ENCODE measurements around the gene TUSC2.

TUSC2 gene

DNA sequence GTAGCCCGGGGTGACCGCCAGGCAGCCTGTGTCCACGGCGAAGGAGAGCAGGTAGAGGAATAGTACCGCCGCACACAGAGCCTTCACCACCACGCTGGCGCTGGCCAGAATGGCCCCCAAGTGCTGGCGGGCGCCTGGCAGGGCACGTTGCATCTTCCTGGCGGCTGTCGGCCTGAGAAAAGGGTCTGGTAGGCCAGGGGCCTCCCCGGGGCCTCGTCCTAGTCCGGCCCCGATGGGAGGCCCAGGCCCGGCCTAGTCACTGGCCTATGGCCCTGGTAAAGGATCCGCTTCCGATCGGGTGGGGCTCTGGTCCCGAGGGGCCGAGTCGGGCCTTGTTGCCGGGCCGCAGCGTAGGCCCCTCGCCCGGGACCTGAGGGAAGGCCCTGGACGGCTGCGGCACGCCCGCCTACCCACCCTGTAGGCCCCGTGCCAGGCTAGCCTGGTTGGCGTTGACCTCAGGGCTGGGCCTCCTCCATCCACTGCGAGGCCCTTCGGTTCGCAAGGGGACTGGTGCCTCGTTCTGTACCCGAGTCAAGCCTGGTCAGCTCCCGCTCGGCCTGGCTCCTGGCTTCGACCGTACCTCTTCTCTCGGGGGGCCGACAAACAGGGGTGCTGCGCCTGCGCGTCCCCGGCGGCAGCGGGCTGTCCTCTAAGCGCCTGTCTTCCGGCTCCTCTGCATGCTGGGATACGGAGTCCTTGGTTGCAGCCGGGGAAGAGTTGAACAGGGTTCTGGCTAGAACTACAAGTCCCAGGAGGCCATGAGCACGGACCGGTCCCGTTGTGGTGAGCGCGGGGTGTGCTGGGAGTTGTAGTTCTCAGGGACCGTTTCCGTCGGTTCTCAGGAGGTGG lies 31.1 kb upstream of the TUSC2 start, which contains the start of gene TMEM115:
Gene TMEM115 (minus strand): TSS at position 611 of the 849 bp plus-strand sequence. CDS start 458 bp downstream, at position 153.
- peak; percentile 98 for ATAC-seq
- no peak for TF ChIP-seq TCF4 (CRISPR knock-in tag; IDR thresholded peaks at IDR 0.05; ENCODE audit: borderline replicate concordance)
- TF ChIP-seq, protein P1, sequence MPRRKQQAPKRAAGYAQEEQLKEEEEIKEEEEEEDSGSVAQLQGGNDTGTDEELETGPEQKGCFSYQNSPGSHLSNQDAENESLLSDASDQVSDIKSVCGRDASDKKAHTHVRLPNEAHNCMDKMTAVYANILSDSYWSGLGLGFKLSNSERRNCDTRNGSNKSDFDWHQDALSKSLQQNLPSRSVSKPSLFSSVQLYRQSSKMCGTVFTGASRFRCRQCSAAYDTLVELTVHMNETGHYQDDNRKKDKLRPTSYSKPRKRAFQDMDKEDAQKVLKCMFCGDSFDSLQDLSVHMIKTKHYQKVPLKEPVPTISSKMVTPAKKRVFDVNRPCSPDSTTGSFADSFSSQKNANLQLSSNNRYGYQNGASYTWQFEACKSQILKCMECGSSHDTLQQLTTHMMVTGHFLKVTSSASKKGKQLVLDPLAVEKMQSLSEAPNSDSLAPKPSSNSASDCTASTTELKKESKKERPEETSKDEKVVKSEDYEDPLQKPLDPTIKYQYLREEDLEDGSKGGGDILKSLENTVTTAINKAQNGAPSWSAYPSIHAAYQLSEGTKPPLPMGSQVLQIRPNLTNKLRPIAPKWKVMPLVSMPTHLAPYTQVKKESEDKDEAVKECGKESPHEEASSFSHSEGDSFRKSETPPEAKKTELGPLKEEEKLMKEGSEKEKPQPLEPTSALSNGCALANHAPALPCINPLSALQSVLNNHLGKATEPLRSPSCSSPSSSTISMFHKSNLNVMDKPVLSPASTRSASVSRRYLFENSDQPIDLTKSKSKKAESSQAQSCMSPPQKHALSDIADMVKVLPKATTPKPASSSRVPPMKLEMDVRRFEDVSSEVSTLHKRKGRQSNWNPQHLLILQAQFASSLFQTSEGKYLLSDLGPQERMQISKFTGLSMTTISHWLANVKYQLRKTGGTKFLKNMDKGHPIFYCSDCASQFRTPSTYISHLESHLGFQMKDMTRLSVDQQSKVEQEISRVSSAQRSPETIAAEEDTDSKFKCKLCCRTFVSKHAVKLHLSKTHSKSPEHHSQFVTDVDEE (CRISPR knock-in tag; IDR thresholded peaks at IDR 0.05), result 0 out of 2 replicates have a peak, but pooled peaks have one; percentile 74
- 0 out of 2 replicates have a peak, but pooled peaks have one; percentile 17 for TF ChIP-seq CSDC2 (CRISPR knock-in tag; IDR thresholded peaks at IDR 0.05)
- TF ChIP-seq, protein P2, sequence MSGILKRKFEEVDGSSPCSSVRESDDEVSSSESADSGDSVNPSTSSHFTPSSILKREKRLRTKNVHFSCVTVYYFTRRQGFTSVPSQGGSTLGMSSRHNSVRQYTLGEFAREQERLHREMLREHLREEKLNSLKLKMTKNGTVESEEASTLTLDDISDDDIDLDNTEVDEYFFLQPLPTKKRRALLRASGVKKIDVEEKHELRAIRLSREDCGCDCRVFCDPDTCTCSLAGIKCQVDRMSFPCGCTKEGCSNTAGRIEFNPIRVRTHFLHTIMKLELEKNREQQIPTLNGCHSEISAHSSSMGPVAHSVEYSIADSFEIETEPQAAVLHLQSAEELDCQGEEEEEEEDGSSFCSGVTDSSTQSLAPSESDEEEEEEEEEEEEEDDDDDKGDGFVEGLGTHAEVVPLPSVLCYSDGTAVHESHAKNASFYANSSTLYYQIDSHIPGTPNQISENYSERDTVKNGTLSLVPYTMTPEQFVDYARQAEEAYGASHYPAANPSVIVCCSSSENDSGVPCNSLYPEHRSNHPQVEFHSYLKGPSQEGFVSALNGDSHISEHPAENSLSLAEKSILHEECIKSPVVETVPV (CRISPR knock-in tag; IDR thresholded peaks at IDR 0.05), result no peak
- no peak for TF ChIP-seq SNAI2 (CRISPR knock-in tag; IDR thresholded peaks at IDR 0.05)
- TF ChIP-seq ZFP30 (CRISPR knock-in tag; IDR thresholded peaks at IDR 0.05), result no peak
- no peak for TF ChIP-seq ZNF565 (CRISPR knock-in tag; conservative IDR thresholded peaks at IDR 0.05; ENCODE audit: low read depth)
- TF ChIP-seq ESRRG (CRISPR knock-in tag; IDR thresholded peaks at IDR 0.05), result no peak
- TF ChIP-seq TOX (CRISPR knock-in tag; IDR thresholded peaks at IDR 0.05; ENCODE audit: borderline replicate concordance), result no peak
- TF ChIP-seq ISL1 (CRISPR knock-in tag; IDR thresholded peaks at IDR 0.05), result no peak
- TF ChIP-seq OSR1 (CRISPR knock-in tag; IDR thresholded peaks at IDR 0.05), result no peak
- TF ChIP-seq GLIS3 (CRISPR knock-in tag; IDR thresholded peaks at IDR 0.05), result no peak
- TF ChIP-seq BACH2 (CRISPR knock-in tag; IDR thresholded peaks at IDR 0.05; ENCODE audit: borderline replicate concordance), result no peak

DNA sequence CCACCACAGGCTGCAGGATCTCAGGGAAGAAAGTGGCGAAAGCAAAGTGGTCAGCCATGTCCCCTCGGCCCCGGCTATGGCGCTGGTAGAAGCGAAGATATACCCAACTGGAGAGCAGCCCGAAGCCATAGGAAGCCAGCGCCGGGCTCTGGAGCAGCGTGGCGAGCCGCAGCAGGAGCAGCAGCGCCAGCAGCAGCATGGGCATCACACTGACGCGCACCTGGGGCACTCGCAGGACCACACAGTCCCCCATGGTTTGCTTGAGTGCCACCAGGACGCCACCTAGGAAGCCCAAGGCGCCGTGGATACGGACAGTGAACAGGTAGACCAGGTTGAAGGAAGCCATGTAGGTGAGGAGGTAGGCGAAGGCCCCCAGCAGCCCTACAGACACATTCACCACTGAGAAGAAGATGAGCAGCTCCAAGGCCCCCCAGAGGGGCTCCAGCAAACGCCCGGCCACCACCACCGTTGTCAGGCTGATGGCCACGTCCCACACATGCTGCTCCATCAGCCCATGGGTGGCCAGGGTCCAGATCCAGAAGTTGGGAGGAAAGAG lies 30.4 kb upstream of the TUSC2 start:
- no peak for TF ChIP-seq OSR1 (CRISPR knock-in tag; IDR thresholded peaks at IDR 0.05)
- TF ChIP-seq, protein P3, sequence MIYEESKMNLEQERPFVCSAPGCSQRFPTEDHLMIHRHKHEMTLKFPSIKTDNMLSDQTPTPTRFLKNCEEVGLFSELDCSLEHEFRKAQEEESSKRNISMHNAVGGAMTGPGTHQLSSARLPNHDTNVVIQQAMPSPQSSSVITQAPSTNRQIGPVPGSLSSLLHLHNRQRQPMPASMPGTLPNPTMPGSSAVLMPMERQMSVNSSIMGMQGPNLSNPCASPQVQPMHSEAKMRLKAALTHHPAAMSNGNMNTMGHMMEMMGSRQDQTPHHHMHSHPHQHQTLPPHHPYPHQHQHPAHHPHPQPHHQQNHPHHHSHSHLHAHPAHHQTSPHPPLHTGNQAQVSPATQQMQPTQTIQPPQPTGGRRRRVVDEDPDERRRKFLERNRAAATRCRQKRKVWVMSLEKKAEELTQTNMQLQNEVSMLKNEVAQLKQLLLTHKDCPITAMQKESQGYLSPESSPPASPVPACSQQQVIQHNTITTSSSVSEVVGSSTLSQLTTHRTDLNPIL (CRISPR knock-in tag; IDR thresholded peaks at IDR 0.05; ENCODE audit: low read depth), result no peak
- ATAC-seq, result peak; percentile 5; the same call in 2 of the 3 replicates

DNA sequence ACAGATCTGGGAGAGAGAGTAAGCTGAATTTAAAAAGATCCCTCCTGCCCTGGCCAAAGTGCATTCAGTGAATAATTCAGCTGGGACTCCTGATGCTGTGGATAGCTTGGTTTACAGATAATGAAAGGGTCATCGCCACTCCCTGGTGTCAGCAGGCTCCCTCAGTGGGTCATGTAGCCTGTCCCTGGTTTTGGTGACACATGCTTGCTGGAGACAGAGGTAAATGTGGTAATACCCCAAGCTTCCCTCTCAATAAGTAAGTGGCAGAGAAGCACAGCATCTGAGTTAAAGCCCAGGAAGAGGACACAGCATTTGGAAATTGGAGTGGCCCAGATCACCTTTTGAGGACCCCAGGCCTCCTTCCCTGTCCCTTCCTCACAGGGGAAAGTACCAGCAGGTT lies 29.5 kb upstream of the TUSC2 start:
- ATAC-seq, result no peak
- no peak for TF ChIP-seq ARNTL (CRISPR knock-in tag; IDR thresholded peaks at IDR 0.05; ENCODE audit: borderline replicate concordance, low read depth)
- TF ChIP-seq ZNF8 (CRISPR knock-in tag; IDR thresholded peaks at IDR 0.05), result no peak
- TF ChIP-seq, protein P3 (CRISPR knock-in tag; IDR thresholded peaks at IDR 0.05; ENCODE audit: low read depth), result no peak
- no peak for TF ChIP-seq ZFP30 (CRISPR knock-in tag; IDR thresholded peaks at IDR 0.05)
- TF ChIP-seq TCF4 (CRISPR knock-in tag; IDR thresholded peaks at IDR 0.05; ENCODE audit: borderline replicate concordance), result no peak
- TF ChIP-seq GLIS3 (CRISPR knock-in tag; IDR thresholded peaks at IDR 0.05), result no peak
- TF ChIP-seq ZNF70 (CRISPR knock-in tag; IDR thresholded peaks at IDR 0.05), result no peak
- TF ChIP-seq BACH2 (CRISPR knock-in tag; IDR thresholded peaks at IDR 0.05; ENCODE audit: borderline replicate concordance), result no peak
- TF ChIP-seq, protein P2 (CRISPR knock-in tag; IDR thresholded peaks at IDR 0.05), result no peak
- TF ChIP-seq RARB (CRISPR knock-in tag; IDR thresholded peaks at IDR 0.05), result no peak
- TF ChIP-seq, protein P4, sequence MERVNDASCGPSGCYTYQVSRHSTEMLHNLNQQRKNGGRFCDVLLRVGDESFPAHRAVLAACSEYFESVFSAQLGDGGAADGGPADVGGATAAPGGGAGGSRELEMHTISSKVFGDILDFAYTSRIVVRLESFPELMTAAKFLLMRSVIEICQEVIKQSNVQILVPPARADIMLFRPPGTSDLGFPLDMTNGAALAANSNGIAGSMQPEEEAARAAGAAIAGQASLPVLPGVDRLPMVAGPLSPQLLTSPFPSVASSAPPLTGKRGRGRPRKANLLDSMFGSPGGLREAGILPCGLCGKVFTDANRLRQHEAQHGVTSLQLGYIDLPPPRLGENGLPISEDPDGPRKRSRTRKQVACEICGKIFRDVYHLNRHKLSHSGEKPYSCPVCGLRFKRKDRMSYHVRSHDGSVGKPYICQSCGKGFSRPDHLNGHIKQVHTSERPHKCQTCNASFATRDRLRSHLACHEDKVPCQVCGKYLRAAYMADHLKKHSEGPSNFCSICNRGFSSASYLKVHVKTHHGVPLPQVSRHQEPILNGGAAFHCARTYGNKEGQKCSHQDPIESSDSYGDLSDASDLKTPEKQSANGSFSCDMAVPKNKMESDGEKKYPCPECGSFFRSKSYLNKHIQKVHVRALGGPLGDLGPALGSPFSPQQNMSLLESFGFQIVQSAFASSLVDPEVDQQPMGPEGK (CRISPR knock-in tag; IDR thresholded peaks at IDR 0.05; ENCODE audit: borderline replicate concordance), result no peak
- TF ChIP-seq ESRRG (CRISPR knock-in tag; IDR thresholded peaks at IDR 0.05), result no peak
- no peak for TF ChIP-seq CSDC2 (CRISPR knock-in tag; IDR thresholded peaks at IDR 0.05)

Measured in SK-N-SH treated with all-trans-retinoic acid at 6 μM for 48 hours (cell line).